ENCODE results near the gene PSMA2. TPM values are rescaled to one million over a fixed set of nuclear protein-coding genes. Genes with fewer than 3 reads are reported as not detected.

PSMA2 gene
- total RNA-seq, 4 donors from 2014 or later = 42.2 to 71.2 (median 63.8) TPM

- no peak for DNase-seq
- Histone ChIP-seq H3K27me3 (no peaks in the 10 kb centered on the region), H3K4me3 (replicated peaks in 1 of 3) (no peak overlapping the region), H3K4me1 (no peaks in the 10 kb centered on the region), H3K9me3 (no peaks in the 10 kb centered on the region), H3K27ac (no peak overlapping the region), H3K36me3 (no peaks in the 10 kb centered on the region)
- 92 to 93% methylated on average over 4 of the region's 4 CpGs for WGBS, 2 donors
- intact Hi-C loops (cut with DNase I) = no loop called here
- TF ChIP-seq POLR2A (IDR thresholded peaks at IDR 0.05) = no peak
- no peak for TF ChIP-seq CTCF (IDR thresholded peaks at IDR 0.05)
These were observed 22.0 kb upstream of the PSMA2 start for GRCh38 chr7:42953994-42954393.

- Histone ChIP-seq H3K36me3 (no peaks in the 10 kb centered on the region), H3K9me3 (no peaks in the 10 kb centered on the region), H3K4me1 (no peaks in the 10 kb centered on the region), H3K27ac (no peak overlapping the region), H3K27me3 (no peaks in the 10 kb centered on the region), H3K4me3 (replicated peaks in 1 of 3) (no peak overlapping the region)
- TF ChIP-seq POLR2A (IDR thresholded peaks at IDR 0.05) (no peak), CTCF (IDR thresholded peaks at IDR 0.05) (no peak)
- intact Hi-C loops (cut with DNase I) = no loop called here
- DNase-seq = no peak
- WGBS, 2 donors = 85 to 86% methylated on average over 4 of the region's 4 CpGs
These were observed 20.4 kb upstream of the PSMA2 start for GRCh38 chr7:42952328-42952727.

GRCh38 chr7:42950417-42950816 is 18.4 kb upstream of the PSMA2 start:
- Histone ChIP-seq H3K4me3 (replicated peaks in 1 of 3) (no peak overlapping the region), H3K36me3 (no peaks in the 10 kb centered on the region), H3K9me3 (no peaks in the 10 kb centered on the region), H3K27me3 (no peaks in the 10 kb centered on the region), H3K4me1 (no peaks in the 10 kb centered on the region), H3K27ac (no peak overlapping the region)
- 64 to 78% methylated on average over 3 of the region's 3 CpGs for WGBS, 2 donors
- TF ChIP-seq CTCF (IDR thresholded peaks at IDR 0.05) (no peak), POLR2A (IDR thresholded peaks at IDR 0.05) (no peak)
- intact Hi-C loops (cut with DNase I) = no loop called here
- no peak for DNase-seq

GRCh38 chr7:42947521-42947920 is 15.5 kb upstream of the PSMA2 start:
- DNase-seq = no peak

GRCh38 chr7:42946627-42946950 is 14.6 kb upstream of the PSMA2 start:
- Histone ChIP-seq H3K4me1 (no peaks in the 10 kb centered on the region), H3K36me3 (no peaks in the 10 kb centered on the region), H3K4me3 (replicated peaks in 1 of 3) (no peak overlapping the region), H3K9me3 (no peaks in the 10 kb centered on the region), H3K27ac (no peak overlapping the region), H3K27me3 (no peaks in the 10 kb centered on the region)
- intact Hi-C loops (cut with DNase I) = loop anchor here (10.0 kb wide), 1 partner anchor 518 kb away; no protein-coding TSS in a partner anchor
- TF ChIP-seq POLR2A (IDR thresholded peaks at IDR 0.05) = no peak
- no peak for TF ChIP-seq CTCF (IDR thresholded peaks at IDR 0.05)
- no peak for DNase-seq
- 97 to 100% methylated on average over 2 of the region's 2 CpGs for WGBS, 2 donors

More at GRCh38 chr7:42947521-42947920, 15.5 kb upstream of the PSMA2 start:
- Histone ChIP-seq H3K4me1 (no peaks in the 10 kb centered on the region), H3K9me3 (no peaks in the 10 kb centered on the region), H3K27ac (no peak overlapping the region), H3K36me3 (no peaks in the 10 kb centered on the region), H3K4me3 (replicated peaks in 1 of 3) (no peak overlapping the region), H3K27me3 (no peaks in the 10 kb centered on the region)
- 69 to 72% methylated on average over 2 of the region's 2 CpGs for WGBS, 2 donors
- intact Hi-C loops (cut with DNase I) = loop anchor here (10.0 kb wide), 1 partner anchor 517 kb away; no protein-coding TSS in a partner anchor
- TF ChIP-seq POLR2A (IDR thresholded peaks at IDR 0.05) = no peak
- no peak for TF ChIP-seq CTCF (IDR thresholded peaks at IDR 0.05)
